Panc1 (cell line): Measurements from ENCODE around the gene BICRAL.

Experiments
- POLR2AphosphoS5 ChIP-seq: IDR thresholded peaks from 2 replicates; pipeline ENCODE4 v1.6.1; 2012; ENCODE audit warnings: mild to moderate bottlenecking, low read depth, low read length, moderate library complexity
- TF ChIP-seq, protein P1 (sequence below): fragments of 450-650 bp; IDR thresholded peaks from 2 replicates; pipeline ENCODE4 v1.5.1; 2017; ENCODE audit warnings: mild to moderate bottlenecking
- TF ChIP-seq, protein P2 (sequence below), 2 experiments: IDR thresholded peaks; 2 replicates each; pipeline ENCODE4 v1.6.1; 2011 to 2012; ENCODE audit warnings: low read depth in 2 of 2, control low read depth in 1 of 2, low read length in 1 of 2, mild to moderate bottlenecking in 1 of 2, moderate library complexity in 1 of 2; ENCODE audit not compliant: insufficient read depth in 1 of 2

DNA sequence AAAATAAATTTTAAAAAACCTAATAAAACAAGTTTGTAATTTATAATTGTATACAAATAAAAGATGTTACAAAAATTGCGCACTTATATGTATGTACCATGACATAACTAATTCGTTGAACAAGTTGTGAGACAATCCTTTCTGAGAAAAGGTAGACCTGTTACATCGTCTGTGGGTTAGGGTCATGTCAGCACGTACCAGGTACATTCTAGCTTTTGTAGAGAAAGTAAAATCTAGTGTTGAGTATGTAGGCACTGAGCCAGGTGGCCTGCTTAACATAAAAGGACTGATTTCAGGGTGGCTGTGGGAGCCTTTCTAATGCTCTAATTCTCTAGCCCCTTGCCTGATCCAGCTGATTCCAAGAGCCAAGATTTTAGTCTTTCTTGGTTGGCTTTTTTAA lies 108.0 kb downstream of the BICRAL start:
- TF ChIP-seq, protein P1, sequence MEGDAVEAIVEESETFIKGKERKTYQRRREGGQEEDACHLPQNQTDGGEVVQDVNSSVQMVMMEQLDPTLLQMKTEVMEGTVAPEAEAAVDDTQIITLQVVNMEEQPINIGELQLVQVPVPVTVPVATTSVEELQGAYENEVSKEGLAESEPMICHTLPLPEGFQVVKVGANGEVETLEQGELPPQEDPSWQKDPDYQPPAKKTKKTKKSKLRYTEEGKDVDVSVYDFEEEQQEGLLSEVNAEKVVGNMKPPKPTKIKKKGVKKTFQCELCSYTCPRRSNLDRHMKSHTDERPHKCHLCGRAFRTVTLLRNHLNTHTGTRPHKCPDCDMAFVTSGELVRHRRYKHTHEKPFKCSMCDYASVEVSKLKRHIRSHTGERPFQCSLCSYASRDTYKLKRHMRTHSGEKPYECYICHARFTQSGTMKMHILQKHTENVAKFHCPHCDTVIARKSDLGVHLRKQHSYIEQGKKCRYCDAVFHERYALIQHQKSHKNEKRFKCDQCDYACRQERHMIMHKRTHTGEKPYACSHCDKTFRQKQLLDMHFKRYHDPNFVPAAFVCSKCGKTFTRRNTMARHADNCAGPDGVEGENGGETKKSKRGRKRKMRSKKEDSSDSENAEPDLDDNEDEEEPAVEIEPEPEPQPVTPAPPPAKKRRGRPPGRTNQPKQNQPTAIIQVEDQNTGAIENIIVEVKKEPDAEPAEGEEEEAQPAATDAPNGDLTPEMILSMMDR, result no peak
- TF ChIP-seq POLR2AphosphoS5, result no peak
- TF ChIP-seq, protein P2, sequence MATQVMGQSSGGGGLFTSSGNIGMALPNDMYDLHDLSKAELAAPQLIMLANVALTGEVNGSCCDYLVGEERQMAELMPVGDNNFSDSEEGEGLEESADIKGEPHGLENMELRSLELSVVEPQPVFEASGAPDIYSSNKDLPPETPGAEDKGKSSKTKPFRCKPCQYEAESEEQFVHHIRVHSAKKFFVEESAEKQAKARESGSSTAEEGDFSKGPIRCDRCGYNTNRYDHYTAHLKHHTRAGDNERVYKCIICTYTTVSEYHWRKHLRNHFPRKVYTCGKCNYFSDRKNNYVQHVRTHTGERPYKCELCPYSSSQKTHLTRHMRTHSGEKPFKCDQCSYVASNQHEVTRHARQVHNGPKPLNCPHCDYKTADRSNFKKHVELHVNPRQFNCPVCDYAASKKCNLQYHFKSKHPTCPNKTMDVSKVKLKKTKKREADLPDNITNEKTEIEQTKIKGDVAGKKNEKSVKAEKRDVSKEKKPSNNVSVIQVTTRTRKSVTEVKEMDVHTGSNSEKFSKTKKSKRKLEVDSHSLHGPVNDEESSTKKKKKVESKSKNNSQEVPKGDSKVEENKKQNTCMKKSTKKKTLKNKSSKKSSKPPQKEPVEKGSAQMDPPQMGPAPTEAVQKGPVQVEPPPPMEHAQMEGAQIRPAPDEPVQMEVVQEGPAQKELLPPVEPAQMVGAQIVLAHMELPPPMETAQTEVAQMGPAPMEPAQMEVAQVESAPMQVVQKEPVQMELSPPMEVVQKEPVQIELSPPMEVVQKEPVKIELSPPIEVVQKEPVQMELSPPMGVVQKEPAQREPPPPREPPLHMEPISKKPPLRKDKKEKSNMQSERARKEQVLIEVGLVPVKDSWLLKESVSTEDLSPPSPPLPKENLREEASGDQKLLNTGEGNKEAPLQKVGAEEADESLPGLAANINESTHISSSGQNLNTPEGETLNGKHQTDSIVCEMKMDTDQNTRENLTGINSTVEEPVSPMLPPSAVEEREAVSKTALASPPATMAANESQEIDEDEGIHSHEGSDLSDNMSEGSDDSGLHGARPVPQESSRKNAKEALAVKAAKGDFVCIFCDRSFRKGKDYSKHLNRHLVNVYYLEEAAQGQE (IDR thresholded peaks at IDR 0.05; ENCODE audit: insufficient read depth in 1 of 2, low read depth in 2 of 2, low read length in 1 of 2), result no peak
